NCI-H2171 treated with DMSO at 0.1 percent for 48 hours (cell line): Measurements from ENCODE around the gene TGM5.
"Not testable (repeated sequence)": the region's sequence is repeated elsewhere in the genome, so short reads cannot be mapped to it uniquely, and the experiment has no call there.

Experiments
- DNase-seq: peaks from one replicate; lab custom pipeline; 2025; lab: John Stamatoyannopoulos, UW

TGM5 gene

GRCh38 chr15:43215961-43216360 is 50.8 kb downstream of the TGM5 start:
- no peak for DNase-seq

- no peak for DNase-seq
These were observed 52.0 kb downstream of the TGM5 start for GRCh38 chr15:43214592-43215295.

GRCh38 chr15:43214169-43214568 is 52.6 kb downstream of the TGM5 start:
- no peak for DNase-seq

- no peak for DNase-seq
These were observed 53.3 kb downstream of the TGM5 start for GRCh38 chr15:43213466-43213865.

GRCh38 chr15:43212951-43213350 is 53.8 kb downstream of the TGM5 start:
- DNase-seq: no peak

- peak; percentile 8 for DNase-seq
These were observed 54.4 kb downstream of the TGM5 start for GRCh38 chr15:43212299-43212698.

- no peak for DNase-seq
These were observed 55.4 kb downstream of the TGM5 start for GRCh38 chr15:43211224-43211735.

- DNase-seq: no peak
These were observed 55.9 kb downstream of the TGM5 start for GRCh38 chr15:43210807-43211206.

GRCh38 chr15:43210172-43210745 is 56.5 kb downstream of the TGM5 start:
- no peak for DNase-seq

GRCh38 chr15:43209059-43209824 is 57.5 kb downstream of the TGM5 start:
- no peak for DNase-seq

GRCh38 chr15:43208052-43209002 is 58.4 kb downstream of the TGM5 start:
- DNase-seq: no peak

GRCh38 chr15:43207024-43207423 is 59.7 kb downstream of the TGM5 start:
- no peak for DNase-seq

- no peak for DNase-seq
These were observed 60.7 kb downstream of the TGM5 start for GRCh38 chr15:43206054-43206453.

GRCh38 chr15:43204016-43204901 is 62.5 kb downstream of the TGM5 start:
- DNase-seq: peak; percentile 5

GRCh38 chr15:43199945-43200488 is 66.7 kb downstream of the TGM5 start:
- DNase-seq: no peak

- DNase-seq: no peak
These were observed 67.7 kb downstream of the TGM5 start for GRCh38 chr15:43198992-43199391.

- not testable (repeated sequence) for DNase-seq
These were observed 68.2 kb downstream of the TGM5 start for GRCh38 chr15:43198556-43198955.

- DNase-seq: not testable (repeated sequence)
These were observed 69.0 kb downstream of the TGM5 start for GRCh38 chr15:43197773-43198172.

- no peak for DNase-seq
These were observed 69.8 kb downstream of the TGM5 start for GRCh38 chr15:43196760-43197548.

GRCh38 chr15:43194795-43195194 is 71.9 kb downstream of the TGM5 start:
- no peak for DNase-seq
